Hippocampal formation (tissue), 2 donors: Measurements from ENCODE around the gene CAPN11.

Source experiments
- DNase-seq, 2 donors: peaks; one replicate each; lab custom pipeline; 2025; lab: John Stamatoyannopoulos, UW

CAPN11 gene

DNA sequence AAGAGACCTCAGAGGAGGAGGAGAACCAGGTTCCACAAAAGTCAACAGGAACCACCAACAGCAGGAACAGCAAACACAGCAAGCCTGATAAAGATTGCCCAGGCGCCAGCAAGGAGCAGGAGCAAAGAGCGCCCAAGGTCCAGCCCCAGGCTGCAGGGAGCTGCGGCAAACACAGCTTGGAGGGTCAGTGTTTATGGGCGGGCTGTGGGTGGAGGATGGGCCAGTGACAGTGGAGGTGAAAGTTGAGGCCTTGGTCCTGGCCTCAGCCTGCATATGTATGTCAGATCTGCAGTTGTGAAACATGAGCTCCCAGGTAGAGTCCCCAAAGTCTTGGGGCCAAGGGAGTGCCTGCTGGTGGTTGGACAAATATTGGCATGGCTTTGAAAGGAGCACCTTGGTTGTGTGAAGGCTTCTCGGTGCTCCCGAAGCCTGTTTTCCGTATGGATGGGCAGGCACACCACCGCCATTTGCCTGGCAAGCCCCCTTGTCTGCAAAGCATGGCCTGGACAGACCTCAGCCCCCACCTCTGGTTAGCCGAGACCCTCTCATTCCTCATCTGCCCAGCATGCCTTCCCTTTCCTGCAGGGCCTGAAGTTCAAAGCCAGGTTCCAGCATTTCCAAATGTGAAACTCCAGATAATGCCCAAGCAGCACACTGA is 2.0 kb upstream of the CAPN11 start:
- DNase-seq, result no peak

- no peak for DNase-seq
Observed at GRCh38 chr6:44157152-44157521, 1.5 kb upstream of the CAPN11 start.

DNA sequence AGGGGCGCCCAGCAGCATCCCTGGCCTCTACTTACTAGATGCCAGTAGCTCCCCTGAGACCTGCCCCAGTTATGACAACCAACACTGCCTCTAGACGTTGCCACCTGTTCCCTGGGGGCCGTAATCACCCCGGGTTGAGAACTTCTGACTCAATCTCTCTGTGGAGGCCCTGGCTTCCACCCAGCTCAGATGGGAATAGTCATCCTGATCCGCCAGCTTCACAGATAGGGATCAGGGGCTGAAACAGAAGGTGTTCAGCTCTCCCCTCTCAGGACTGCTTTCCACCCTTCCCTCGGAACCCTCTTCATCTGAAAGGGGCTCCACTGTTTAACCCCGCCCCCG is 3.3 kb downstream of the CAPN11 start:
- no peak for DNase-seq

GRCh38 chr6:44162876-44163625 is 4.4 kb downstream of the CAPN11 start:
- no peak for DNase-seq

GRCh38 chr6:44166116-44166515 is 7.5 kb downstream of the CAPN11 start:
- DNase-seq, result no peak

GRCh38 chr6:44166591-44167184 is 8.1 kb downstream of the CAPN11 start:
- no peak for DNase-seq

DNA sequence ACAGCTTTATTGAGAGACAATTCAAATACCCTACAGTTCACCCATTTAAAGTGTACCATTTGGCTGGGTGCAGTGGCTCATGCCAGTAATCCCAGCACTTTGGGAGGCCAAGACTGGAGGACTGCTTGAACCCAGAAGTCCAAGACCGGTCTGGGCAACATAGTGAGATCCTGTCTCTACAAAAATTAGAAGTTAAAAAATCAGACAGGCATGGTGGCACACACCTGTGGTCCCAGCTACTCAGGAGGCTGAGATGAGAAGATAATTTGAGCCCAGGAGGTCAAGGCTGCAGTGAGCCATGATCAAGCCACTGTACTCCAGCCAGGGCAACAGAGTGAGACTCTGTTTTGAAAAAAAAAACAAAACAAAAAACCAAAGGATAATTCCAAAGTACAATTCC is 8.9 kb downstream of the CAPN11 start:
- no peak for DNase-seq

DNA sequence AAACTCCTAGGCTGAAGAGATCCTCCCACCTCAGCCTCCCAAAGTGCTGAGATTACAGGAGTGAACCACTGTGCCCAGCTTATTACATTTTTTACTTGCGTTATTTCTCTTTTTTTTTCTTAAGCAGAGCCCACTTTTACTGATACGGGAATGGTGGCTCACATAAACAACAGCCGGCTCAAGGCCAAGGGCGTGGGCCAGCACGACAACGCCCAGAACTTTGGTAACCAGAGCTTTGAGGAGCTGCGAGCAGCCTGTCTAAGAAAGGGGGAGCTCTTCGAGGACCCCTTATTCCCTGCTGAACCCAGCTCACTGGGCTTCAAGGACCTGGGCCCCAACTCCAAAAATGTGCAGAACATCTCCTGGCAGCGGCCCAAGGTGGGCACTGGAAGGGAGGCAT is 10.5 kb downstream of the CAPN11 start:
- no peak for DNase-seq

- DNase-seq, result no peak
Observed at GRCh38 chr6:44169886-44170570, 11.4 kb downstream of the CAPN11 start.

DNA sequence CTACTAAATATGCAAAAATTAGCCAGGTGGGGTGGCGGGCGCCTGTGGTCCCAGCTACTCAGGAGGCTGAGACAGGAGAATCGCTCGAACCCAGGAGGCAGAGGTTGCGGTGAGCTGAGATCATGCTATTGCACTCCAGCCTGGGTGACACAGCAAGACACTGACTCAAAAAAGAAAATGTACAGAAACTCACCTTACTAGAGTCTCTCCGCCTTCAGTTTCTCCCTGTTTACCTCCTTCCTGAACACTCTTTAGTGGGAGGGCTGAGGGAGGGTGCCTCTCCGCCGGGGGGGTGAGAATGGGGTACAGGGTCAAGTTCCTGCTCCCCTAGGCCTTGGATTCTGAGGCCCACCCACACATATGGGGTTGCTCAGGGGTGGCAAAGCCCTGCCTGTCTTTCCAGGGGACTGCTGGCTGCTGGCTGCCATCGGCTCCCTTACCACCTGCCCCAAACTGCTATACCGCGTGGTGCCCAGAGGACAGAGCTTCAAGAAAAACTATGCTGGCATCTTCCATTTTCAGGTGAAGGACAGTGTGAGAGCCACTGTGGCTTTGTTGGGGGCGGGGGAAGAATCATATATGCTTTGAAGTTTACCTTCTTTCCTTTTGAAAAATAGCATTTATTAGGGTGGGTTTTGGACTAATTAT is 13.4 kb downstream of the CAPN11 start:
- DNase-seq, result no peak

- DNase-seq, result peak; percentile 53 to 62
Observed at GRCh38 chr6:44172731-44173500, 14.3 kb downstream of the CAPN11 start.

- no peak for DNase-seq
Observed at GRCh38 chr6:44176130-44176761, 17.6 kb downstream of the CAPN11 start.

GRCh38 chr6:44176762-44177509 is 18.3 kb downstream of the CAPN11 start:
- DNase-seq, result no peak

- DNase-seq, result no peak
Observed at GRCh38 chr6:44177691-44178423, 19.2 kb downstream of the CAPN11 start.

GRCh38 chr6:44178424-44179071 is 19.9 kb downstream of the CAPN11 start:
- no peak for DNase-seq

- no peak for DNase-seq
Observed at GRCh38 chr6:44179072-44179536, 20.5 kb downstream of the CAPN11 start.

GRCh38 chr6:44179648-44180047 is 21.0 kb downstream of the CAPN11 start:
- DNase-seq, result no peak

GRCh38 chr6:44180406-44180805 is 21.8 kb downstream of the CAPN11 start:
- no peak for DNase-seq

GRCh38 chr6:44180886-44181285 is 22.3 kb downstream of the CAPN11 start:
- no peak for DNase-seq
